Measurements from ENCODE around the gene CLRN2. TPM values are rescaled to one million over a fixed set of nuclear protein-coding genes. Genes with fewer than 3 reads are reported as not detected.

Gene CLRN2
- total and polyA plus RNA-seq, 2 of the 4 experiments (the other 2 are of a cell fraction) = not detected

- Histone ChIP-seq H2AK9ac (replicated peaks; ENCODE audit: low read depth, low read length, poor library complexity) (peak within 1 kb of the TSS; percentile 81), H3K18ac (ENCODE audit: low read depth, low read length) (no peak within 1 kb of the TSS), H3K4ac (ENCODE audit: low read depth, low read length) (peak within 1 kb of the TSS; percentile 35), H2BK120ac (ENCODE audit: low read depth, low read length) (no peak within 1 kb of the TSS), H3K27ac (ENCODE audit: insufficient read depth, low read length) (peak within 1 kb of the TSS; percentile 11; the same call in 1 of the 2 replicates), H3K9me1 (ENCODE audit: insufficient read depth, low read length) (peaks cover 3% of the 10 kb centered on the region; the same call in 1 of the 2 replicates), H4K8ac (ENCODE audit: low read depth in 2 of 2, low read length in 2 of 2) (peak within 1 kb of the TSS; percentile 36 to 71; a peak in 2 of 4 replicates), H2BK20ac (ENCODE audit: low read depth, low read length) (no peak within 1 kb of the TSS), H3K36me3 (ENCODE audit: control insufficient read depth, insufficient read depth, low read length) (peaks cover 4% of the 10 kb centered on the region; the same call in 1 of the 2 replicates), H2AFZ (replicated peaks; ENCODE audit: low read length, poor library complexity) (peak within 1 kb of the TSS; percentile 93), H4K20me1 (ENCODE audit: insufficient read depth, low read length) (no peaks in the 10 kb centered on the region), H3K9me3 (ENCODE audit: control insufficient read depth, insufficient read depth, low read length) (no peaks in the 10 kb centered on the region), H3K4me1 (ENCODE audit: control insufficient read depth, insufficient read depth, low read length) (peaks cover 2% of the 10 kb centered on the region; the same call in 1 of the 2 replicates), H3K23ac (ENCODE audit: low read depth, low read length) (peak within 1 kb of the TSS; percentile 65; the same call in 1 of the 2 replicates), H3K56ac (ENCODE audit: extremely low read depth, insufficient read depth, low read length) (no peak within 1 kb of the TSS), H4K91ac (ENCODE audit: insufficient read depth, low read depth, low read length) (no peak within 1 kb of the TSS; the same call in 1 of the 2 replicates), H3K4me3 (ENCODE audit: insufficient read depth, low read depth, low read length) (peak within 1 kb of the TSS; percentile 59), H2AK5ac (ENCODE audit: low read depth, low read length) (no peak within 1 kb of the TSS), H3K27me3 (ENCODE audit: control insufficient read depth, insufficient read depth, low read length) (peaks cover 18% of the 10 kb centered on the region), H3K14ac (replicated peaks; ENCODE audit: low read depth, low read length) (peak within 1 kb of the TSS; percentile 83), H2BK15ac (ENCODE audit: low read depth, low read length) (no peak within 1 kb of the TSS), H3K9ac (ENCODE audit: low read depth, low read length) (peak within 1 kb of the TSS; percentile 43), H4K5ac (ENCODE audit: low read depth, low read length) (no peak within 1 kb of the TSS), H3K4me2 (ENCODE audit: low read depth, low read length) (peak within 1 kb of the TSS; percentile 92), H3K79me1 (ENCODE audit: low read depth in 1 of 2, low read length in 2 of 2) (peaks cover 11 to 21% of the 10 kb centered on the region in 2 experiments), H2BK5ac (ENCODE audit: low read depth, low read length, poor library complexity, severe bottlenecking) (no peak within 1 kb of the TSS)
- ATAC-seq (ENCODE audit: low read depth) = peak; percentile 97
- DNase-seq = peak; percentile 50
- ChIA-PET POLR2A (ENCODE audit: unreplicated experiment) (no interaction called here), CTCF (interaction anchor here (0.7 to 1.5 kb wide), 3 partner anchors 15 to 137 kb away, joined by 3 to 7 read pairs (median 4); no protein-coding TSS in a partner anchor)
- no TSS peak for BruUV-seq (replicated peaks)
- 6% methylated on average over 12 of the region's 65 CpGs; no CpG with 5 or more reads in 1 of the 2 experiments for WGBS, 2 experiments (ENCODE audit: extremely low coverage in 2 of 2, insufficient read length in 1 of 2)
- dilution Hi-C loops (cut with HindIII; ENCODE audit: low sequenced_read_pairs, unreplicated experiment) = no loop called here
- intact Hi-C loops (cut with micrococcal nuclease) = no loop called here
- TF ChIP-seq MAZ (IDR thresholded peaks at IDR 0.05; ENCODE audit: borderline replicate concordance, low read depth, low read length) (peak; percentile 55; the same call in 1 of the 2 replicates), CHD1 (IDR thresholded peaks at IDR 0.05; ENCODE audit: low read depth, low read length) (no peak), MAFK (IDR thresholded peaks at IDR 0.05; ENCODE audit: low read depth, low read length) (no peak), CTCF (conservative IDR thresholded peaks at IDR 0.05; ENCODE audit: low read depth, low read length) (peak; percentile 43), SMC3 (IDR thresholded peaks at IDR 0.05; ENCODE audit: low read depth, low read length) (0 out of 2 replicates have a peak, but pooled peaks have one; percentile 7), MXI1 (IDR thresholded peaks at IDR 0.05; ENCODE audit: borderline replicate concordance, low read depth, low read length) (no peak; the same call in 1 of the 2 replicates), NFE2L2 (IDR thresholded peaks at IDR 0.05; ENCODE audit: low read depth, low read length) (no peak), FOS (IDR thresholded peaks at IDR 0.05; ENCODE audit: low read depth, low read length) (no peak), RCOR1 (IDR thresholded peaks at IDR 0.05; ENCODE audit: insufficient replicate concordance, low read length) (no peak), POLR2A (IDR thresholded peaks at IDR 0.05; ENCODE audit: low read depth, low read length) (no peak), RAD21 (IDR thresholded peaks at IDR 0.05; ENCODE audit: low read length) (0 out of 2 replicates have a peak, but pooled peaks have one; percentile 5), BHLHE40 (IDR thresholded peaks at IDR 0.05; ENCODE audit: low read depth, low read length) (no peak; the same call in 1 of the 2 replicates)
- TF ChIP-seq, protein P1, sequence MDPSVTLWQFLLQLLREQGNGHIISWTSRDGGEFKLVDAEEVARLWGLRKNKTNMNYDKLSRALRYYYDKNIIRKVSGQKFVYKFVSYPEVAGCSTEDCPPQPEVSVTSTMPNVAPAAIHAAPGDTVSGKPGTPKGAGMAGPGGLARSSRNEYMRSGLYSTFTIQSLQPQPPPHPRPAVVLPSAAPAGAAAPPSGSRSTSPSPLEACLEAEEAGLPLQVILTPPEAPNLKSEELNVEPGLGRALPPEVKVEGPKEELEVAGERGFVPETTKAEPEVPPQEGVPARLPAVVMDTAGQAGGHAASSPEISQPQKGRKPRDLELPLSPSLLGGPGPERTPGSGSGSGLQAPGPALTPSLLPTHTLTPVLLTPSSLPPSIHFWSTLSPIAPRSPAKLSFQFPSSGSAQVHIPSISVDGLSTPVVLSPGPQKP (IDR thresholded peaks at IDR 0.05; ENCODE audit: borderline replicate concordance, low read depth, low read length) = no peak
- in situ Hi-C loops (cut with MboI; ENCODE audit: low sequenced_read_pairs) = no loop called here
Observed at GRCh38 chr4:17511950-17512795, 2.8 kb upstream of the CLRN2 start, which contains the start of gene QDPR. Gene QDPR, minus strand, starts transcription at chr4:17512090. Its CDS starts 36 bp downstream, at chr4:17512054.
